Fibroblast of villous mesenchyme (primary cell): Measurements from ENCODE around the gene NLRP6. TPM values are rescaled to one million over a fixed set of nuclear protein-coding genes. Genes with fewer than 3 reads are reported as not detected.

Source experiments
- DNase-seq: peaks from one replicate; pipeline ENCODE4 v3.0.0-alpha.2; 2010; ENCODE audit warnings: low read depth
- H3K4me3 ChIP-seq: 2 replicates; pipeline ENCODE4 v1.5.1; 2011; ENCODE audit warnings: low read depth, mild to moderate bottlenecking, low read length
- total RNA-seq: library from RNA; depleted of rRNA; stranded (reverse); fragments of >200 nt; gene quantifications from 2 replicates; pipeline ENCODE4 v1.2.3, GENCODE V29; 2012
- TF ChIP-seq, protein P1 (sequence below): IDR thresholded peaks from 2 replicates; pipeline ENCODE4 v1.5.1; 2012; ENCODE audit warnings: low read depth, mild to moderate bottlenecking, low read length; ENCODE audit not compliant: insufficient read depth

Gene NLRP6
- total RNA-seq, 1 donor = not detected

DNA sequence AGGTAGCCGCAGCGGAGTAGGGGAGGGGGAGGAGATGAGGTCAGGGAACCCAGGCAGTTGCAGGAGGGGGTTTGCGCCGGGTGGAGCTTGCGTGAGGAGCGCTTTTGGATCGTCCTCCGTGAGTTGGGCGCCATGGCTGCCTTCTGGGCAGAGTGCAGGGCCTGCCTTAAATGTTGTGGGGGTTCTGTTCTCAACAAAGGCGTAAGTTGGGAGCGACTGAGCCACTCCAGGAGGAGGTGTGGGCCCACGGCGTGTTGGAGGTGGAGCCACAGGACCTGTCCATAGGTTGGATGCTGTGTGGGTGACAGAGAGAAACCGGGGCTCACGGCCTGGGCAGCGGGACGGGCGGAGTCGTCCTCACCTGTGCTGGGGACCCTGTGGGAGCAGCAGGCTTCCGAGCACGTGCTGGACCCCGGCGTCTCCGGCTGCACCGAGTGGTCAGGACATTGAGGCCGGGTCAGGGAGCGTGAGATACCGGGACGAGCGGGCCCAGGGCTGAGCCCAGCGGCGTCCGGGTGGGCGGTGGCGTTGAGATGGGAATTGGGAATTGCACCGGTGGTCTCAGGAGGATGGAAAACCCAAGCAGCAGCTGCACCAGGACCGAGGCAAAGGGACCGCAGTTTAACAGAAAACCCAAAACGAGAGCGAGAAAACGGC, 9.7 kb downstream of the NLRP6 start:
- DNase-seq = no peak
- TF ChIP-seq, protein P1, sequence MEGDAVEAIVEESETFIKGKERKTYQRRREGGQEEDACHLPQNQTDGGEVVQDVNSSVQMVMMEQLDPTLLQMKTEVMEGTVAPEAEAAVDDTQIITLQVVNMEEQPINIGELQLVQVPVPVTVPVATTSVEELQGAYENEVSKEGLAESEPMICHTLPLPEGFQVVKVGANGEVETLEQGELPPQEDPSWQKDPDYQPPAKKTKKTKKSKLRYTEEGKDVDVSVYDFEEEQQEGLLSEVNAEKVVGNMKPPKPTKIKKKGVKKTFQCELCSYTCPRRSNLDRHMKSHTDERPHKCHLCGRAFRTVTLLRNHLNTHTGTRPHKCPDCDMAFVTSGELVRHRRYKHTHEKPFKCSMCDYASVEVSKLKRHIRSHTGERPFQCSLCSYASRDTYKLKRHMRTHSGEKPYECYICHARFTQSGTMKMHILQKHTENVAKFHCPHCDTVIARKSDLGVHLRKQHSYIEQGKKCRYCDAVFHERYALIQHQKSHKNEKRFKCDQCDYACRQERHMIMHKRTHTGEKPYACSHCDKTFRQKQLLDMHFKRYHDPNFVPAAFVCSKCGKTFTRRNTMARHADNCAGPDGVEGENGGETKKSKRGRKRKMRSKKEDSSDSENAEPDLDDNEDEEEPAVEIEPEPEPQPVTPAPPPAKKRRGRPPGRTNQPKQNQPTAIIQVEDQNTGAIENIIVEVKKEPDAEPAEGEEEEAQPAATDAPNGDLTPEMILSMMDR = no peak

DNA sequence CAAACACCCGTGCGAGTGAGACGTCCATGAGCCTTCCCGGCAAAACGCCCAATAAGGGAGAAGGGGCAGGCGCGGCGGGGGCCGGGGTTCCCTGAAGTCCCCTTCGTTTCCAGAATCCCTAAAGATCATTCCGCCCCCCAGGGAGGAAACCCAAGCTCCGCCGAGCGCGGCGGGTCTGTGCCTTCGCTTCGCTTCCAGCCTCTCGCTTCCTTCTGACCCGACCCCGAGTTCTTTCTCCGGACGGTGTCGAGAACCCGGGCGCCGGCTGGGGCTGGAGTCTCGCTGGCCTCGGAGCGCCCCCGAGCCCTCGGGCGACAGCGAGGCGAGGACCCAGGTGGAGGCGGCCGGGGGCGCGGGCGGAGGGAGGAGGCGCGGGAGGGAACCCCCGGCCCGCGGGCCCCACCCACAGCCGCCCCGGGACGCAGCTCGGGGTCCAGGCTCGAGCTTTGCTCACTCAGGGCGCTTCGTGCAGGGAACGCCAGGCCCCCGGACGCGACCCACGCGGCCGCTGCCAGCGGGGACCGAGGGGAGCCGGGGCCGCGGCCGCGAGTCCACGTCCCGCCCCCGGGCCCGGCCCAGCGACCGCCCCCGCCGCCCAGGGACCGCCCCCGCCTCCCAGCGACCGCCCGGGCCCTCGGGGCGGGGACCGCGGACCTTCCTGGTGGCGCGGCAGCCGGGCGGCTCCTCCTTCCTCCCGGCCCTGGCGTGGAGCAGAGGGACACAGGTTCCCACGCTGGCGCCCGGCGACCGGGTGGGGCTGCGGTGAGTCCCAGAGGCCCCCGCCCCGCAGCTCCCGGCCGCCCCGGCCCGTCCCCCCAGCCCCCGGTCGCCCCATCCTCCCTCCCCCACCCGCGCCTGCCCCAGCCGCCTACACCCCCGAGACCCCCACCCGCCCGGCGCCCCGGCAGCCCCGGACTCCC, 10.5 kb downstream of the NLRP6 start, which contains the start of gene PGGHG:
TSS of gene PGGHG (plus strand) at position 649 of the 920 bp plus-strand sequence. CDS start 691 bp downstream, outside the sequence.
- peak; percentile 38 for DNase-seq
- peak within 1 kb of the TSS; percentile 63 for H3K4me3 ChIP-seq
- TF ChIP-seq, protein P1 = no peak

More for the DNA sequence above, 9.7 kb downstream of the NLRP6 start:
- peak overlapping the region; percentile 63 for H3K4me3 ChIP-seq

DNA sequence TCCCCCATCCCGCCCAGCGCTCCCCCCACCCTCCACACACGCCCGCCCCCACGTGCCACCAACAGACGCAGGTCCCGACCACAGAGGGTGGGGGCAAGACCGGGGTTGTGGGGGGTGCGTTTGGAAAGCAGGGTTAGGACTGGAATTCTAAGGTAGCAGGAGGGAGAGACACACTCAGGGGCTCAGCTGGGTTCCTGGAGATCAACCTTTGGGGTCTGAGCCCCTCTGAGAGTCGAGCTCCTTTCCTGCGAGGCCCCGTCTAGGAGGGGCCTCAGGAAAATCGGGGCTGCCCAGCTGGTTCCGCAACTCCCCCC, 11.1 kb downstream of the NLRP6 start:
- DNase-seq = no peak
- TF ChIP-seq, protein P1 = no peak

DNA sequence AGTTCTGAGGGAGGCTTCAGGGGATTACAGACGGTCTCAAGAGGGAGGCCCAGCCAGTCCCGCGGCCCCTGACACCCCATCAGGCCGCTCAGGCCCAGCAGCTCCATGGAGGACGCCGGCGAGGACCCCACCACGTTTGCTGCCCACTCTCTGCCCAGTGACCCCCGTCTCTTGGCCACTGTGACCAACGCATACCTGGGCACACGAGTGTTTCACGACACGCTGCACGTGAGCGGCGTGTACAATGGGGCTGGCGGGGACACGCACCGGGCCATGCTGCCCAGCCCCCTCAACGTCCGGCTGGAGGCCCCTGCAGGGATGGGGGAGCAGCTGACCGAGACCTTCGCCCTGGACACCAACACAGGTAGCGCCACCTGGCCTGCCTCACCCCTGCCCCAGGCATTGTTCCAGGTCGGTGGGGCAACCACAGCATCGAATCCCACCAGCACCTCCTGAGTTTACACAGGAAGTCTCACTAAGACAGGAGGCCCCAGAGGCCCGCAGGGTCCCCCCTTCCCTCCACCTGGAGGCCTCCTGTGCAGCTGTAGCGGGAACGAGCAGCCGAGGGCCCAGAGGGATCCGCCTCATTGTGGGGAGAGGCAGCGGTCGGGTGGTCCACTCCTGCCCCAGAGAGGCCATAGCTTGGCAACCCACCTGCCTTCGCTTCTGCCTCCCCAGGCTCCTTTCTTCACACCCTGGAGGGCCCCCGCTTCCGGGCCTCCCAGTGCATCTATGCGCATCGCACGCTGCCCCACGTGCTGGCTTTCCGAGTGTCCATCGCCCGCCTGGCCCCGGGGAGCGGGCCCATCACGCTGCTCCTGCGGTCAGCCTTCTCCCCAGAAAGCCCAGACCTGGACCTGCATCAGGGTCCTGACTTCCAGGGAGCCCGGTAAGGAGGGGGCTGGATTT, 11.8 kb downstream of the NLRP6 start:
- TF ChIP-seq, protein P1 = no peak
- H3K4me3 ChIP-seq = peak overlapping the region; percentile 63
- DNase-seq = no peak

More for the DNA sequence above, 11.1 kb downstream of the NLRP6 start:
- H3K4me3 ChIP-seq = peak overlapping the region; percentile 63

DNA sequence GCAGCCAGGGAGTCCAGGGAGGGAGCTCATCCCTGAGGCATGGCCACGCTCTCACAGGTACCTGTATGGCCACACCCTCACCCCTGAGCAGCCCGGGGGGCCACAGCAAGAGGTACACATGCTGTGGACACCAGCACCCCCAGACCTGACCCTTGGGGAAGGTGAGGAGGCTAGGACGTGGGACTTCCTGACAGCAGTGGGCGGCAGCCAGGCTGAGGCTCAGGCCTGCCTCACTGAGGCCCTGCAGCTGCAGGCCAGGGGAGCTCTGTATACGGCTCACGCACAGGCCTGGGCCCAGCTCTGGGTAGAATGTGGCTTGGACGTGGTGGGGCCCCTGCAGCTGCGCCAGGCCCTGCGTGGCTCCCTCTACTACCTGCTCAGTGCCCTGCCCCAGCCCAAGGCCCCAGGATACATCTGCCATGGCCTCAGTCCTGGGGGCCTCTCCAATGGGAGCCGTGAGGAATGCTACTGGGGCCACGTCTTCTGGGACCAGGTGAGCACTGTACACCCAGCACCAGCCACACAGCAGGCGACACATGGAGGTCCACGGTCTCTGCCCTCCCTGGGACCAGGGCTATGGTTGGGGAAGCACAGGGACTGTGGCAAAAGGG, 12.5 kb downstream of the NLRP6 start:
- no peak overlapping the region for H3K4me3 ChIP-seq
- TF ChIP-seq, protein P1 = no peak
- DNase-seq = no peak
